Pons (tissue), 1 donor: ENCODE results near the gene SPTLC2.

ENCODE experiments used
- DNase-seq: peaks from one replicate; pipeline ENCODE4 v3.0.0-alpha.2; 2016; ENCODE audit warnings: low spot score

SPTLC2 gene

DNA sequence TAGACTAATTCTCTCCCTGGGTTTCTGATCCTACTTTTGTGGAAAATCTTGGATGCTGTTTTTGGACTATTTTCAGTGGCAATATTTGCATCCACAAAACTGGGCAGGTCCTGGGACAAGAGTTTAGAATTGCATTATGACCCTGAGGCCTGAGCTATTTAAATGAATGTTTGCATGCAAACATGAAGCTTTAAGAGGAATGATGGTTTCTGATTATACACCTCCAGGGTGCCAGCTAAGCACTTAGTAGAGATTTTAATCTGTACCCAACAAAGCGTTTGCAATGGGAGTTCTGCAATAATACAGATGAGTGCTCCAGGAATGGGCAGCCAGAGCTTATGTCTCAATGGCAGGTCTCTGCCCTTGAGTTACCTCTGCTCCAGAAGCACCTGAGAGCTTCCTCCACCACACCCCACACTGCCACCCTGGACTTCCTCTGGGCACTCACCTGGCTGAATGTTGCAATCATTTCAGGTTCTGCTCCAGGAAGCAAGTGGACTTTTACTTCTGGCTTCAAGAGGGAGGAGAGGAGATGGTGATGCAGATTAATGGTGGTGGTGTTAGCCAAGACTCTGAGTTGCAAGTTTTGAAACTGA is 6.0 kb upstream of the SPTLC2 start:
- DNase-seq, result no peak

DNA sequence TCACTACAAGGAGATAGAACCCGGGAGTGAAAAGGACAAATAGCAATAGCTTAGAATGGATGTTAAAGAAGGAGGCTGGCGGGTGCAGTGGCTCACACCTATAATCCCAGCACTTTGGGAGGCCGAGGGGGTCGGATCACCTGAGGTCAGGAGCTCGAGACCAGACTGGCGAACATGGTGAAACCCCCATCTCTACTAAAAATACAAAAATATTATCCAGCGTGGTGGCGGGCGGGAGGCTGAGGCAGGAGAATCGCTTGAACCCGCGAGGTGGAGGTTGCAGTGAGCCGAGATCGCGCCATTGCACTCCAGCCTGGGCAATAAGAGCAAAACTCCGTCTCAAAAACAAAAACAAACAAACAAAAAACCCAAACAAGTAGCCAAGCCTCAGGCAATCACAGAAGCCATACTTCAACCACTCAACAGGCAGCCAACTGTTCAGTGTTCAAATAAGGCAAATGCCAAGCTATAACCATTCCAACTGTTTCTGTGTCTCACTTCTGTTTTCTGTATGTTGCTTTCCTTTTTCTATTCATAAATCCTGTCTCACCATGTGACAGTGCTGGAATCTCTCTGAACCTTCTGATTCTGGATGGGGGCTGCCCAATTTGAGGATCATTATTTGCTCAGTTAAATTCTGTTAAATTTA is 3.9 kb upstream of the SPTLC2 start:
- DNase-seq, result no peak

DNA sequence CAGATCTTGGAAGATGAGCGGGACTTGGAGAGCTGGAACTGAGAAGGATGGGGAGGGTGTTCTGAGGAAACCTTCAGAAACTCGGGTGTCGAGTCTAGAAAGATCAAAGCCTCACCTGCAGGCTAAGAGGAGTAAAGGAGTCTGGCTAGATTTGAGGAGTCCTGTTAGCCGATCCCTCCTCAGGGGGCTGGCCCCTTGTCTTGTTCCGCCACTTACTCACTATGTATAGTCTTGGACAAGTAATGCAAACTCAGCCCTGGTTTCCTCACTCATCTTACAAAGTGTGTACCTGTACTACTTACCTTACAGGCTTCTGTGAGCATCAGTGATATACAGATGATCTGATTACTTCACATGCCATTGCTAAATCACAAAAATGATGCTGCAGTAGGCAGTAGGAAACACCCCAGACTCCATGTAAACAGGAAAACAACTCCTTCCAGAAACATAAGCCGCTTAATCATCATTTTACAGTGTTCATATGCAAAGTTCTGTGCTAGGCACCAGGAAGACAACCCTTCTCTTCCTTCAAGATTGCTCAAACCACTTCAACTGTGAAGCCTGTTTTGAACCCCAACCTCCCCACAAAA is 2.0 kb upstream of the SPTLC2 start:
- no peak for DNase-seq

DNA sequence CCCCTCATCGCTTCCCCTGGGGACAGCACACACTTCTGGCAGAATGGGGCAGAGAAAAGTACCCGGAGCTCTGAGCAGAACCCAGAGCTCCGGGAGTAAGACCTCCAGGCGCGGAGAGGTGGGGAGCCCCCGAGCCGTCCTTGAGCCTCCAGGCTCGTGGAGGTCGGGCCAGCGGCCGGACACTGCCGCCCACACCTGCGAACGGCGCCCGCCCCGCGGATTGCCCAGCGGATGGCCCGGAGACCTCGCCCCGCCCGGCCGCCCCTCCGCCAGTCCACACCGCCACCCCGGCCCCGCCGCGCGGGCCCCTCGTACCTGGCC is 344 bp downstream of the SPTLC2 start:
- DNase-seq, result peak; percentile 21

GRCh38 chr14:77615361-77616132 is 890 bp downstream of the SPTLC2 start:
- DNase-seq, result peak; percentile 54

DNA sequence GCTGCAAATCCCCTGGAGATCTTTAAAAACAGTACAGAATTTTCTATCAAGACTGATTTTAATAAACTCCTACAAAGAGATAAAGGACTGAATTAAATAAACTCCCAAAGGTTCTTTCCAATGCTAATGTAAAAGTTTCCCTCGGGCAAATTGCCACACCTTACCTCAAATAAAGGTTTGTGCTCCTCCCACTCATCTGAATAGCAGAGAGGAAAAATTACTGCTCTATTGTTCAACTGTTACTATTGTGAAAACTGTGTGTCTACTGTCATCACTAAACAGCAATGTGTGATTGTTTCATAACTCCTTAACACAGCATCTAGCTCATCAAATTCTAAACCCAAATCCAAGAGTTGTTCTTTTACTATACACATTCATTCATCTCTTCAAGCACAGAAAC is 3.2 kb downstream of the SPTLC2 start:
- DNase-seq, result peak; percentile 58

GRCh38 chr14:77612011-77612620 is 4.3 kb downstream of the SPTLC2 start:
- peak; percentile 93 for DNase-seq

DNA sequence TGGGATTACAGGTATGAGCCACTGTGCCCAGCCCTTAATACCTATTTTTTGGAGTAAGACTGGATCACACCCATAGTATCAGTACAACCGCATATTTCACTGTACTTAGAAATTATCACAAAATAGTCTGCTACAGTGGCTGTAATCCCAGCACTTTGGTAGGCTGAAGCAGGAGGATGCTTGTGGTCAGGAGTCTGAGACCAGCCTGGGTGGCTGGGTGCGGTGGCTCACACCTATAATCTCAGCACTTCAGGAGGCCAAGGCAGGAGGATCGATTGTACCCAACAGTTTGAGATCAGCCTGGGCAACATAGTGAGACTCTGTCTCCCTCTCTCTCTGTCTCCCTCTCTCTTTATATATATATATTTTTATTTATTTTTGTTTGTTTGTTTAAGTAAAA is 5.9 kb downstream of the SPTLC2 start:
- DNase-seq, result no peak

GRCh38 chr14:77609922-77610321 is 6.5 kb downstream of the SPTLC2 start:
- DNase-seq, result no peak

- DNase-seq, result no peak
Measured at GRCh38 chr14:77607741-77608302, 8.6 kb downstream of the SPTLC2 start.

- DNase-seq, result no peak
Measured at GRCh38 chr14:77605392-77605972, 11.0 kb downstream of the SPTLC2 start.

- no peak for DNase-seq
Measured at GRCh38 chr14:77603654-77604255, 12.7 kb downstream of the SPTLC2 start.

DNA sequence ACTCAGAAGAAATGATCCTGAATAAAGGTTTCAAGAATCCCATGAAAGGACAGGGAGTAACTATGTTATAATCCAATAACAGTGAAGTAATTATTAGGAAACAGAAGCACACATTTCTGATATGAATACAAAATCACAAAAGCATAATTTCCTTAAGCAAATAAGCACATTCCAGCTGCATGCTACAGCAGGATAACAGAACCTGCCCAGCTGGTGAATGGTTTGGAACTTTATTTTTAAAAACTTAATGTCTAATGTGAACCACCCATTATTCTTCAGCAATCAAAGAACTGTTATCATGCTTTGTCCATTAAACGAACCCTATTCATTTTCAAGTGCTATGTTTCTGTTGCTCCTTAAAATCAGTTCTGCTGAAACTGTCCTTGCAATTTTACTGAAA is 13.4 kb downstream of the SPTLC2 start:
- no peak for DNase-seq

DNA sequence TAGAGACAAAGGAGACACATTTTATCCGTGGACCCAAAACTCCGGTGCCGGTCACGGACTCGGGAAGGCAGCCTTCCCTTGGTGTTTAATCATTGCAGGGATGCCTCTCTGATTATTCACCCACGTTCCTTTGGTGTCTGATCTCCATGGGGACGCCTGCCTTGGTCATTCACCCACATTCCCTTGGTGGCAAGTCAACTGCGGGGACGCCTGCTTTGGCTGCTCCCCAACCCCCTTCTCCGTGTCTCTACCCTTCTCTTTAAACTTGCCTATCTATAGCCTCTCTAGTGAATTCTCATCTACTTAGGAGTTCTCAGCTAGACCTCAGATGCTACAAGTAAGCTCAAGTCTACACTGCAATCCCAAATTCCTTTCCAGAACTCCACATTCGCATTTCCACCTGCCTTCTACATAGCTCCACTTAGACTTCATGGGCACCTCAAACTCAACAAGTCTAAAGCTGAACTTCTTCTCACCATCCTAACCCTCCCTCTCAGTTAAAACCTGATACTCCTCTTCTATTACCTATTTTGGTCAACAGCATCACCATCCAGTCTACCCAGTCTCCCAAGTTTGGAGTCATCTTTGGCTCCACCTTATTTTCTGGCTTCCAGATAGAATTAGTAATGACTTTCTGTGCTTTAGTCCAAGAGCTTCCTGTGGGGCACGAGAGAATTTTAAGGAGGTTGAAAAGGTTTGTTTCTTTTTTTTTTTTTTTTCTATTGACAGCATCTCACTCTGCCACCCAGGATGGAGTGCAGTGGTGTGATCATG is 14.4 kb downstream of the SPTLC2 start:
- no peak for DNase-seq

DNA sequence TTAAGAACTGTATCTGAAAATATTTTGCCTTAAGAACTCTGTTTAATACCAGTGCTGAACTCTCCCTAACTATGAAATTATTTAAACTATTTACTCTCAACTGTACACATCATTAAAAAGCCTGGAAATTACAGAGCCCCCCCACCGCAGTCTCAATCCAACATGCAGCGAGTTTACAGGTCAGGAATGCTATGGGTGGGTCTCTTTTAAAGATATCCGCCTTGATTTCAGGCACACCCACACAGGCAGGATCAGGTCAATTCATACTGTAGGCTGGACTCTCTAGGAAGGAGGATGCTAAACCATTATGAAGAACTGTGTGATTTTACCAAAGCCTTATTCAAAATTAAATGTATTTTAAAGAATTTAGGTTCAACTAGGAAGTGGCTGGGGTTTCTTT is 16.5 kb downstream of the SPTLC2 start:
- DNase-seq, result no peak

DNA sequence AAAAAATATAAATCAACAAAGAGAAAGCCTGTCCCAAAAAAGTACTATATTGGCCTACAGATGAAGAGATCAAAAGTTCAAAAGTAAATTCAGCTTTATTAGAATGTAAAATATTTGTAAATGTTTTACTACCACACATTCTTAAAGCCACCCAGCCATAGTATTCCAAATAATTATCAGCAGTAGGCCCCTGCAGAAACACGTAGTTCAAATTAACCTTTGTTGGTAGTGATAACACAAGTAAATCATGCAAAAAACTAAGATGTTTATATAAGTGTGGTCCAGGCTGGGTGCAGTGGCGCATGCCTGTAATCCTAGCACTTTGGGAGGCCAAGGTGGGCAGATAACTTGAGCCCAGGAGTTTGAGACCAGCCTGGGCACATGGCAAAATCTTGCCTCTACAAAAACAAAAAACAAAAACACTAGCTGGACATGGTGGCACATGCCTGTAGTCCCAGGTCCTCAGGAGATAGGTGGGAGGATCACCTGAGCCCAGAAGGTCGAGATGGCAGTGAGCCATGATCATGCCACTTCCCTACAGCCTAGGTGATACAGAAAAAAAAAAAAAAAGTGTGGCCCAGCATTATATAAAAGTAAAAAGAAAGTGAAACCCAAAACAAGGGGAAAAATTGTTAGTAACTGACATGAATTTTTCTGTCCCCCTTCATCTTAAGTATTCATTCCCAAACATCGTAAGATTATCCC is 17.9 kb downstream of the SPTLC2 start:
- no peak for DNase-seq

GRCh38 chr14:77593501-77593961 is 22.9 kb downstream of the SPTLC2 start:
- DNase-seq, result peak; percentile 63

GRCh38 chr14:77590845-77591485 is 25.5 kb downstream of the SPTLC2 start:
- DNase-seq, result no peak

DNA sequence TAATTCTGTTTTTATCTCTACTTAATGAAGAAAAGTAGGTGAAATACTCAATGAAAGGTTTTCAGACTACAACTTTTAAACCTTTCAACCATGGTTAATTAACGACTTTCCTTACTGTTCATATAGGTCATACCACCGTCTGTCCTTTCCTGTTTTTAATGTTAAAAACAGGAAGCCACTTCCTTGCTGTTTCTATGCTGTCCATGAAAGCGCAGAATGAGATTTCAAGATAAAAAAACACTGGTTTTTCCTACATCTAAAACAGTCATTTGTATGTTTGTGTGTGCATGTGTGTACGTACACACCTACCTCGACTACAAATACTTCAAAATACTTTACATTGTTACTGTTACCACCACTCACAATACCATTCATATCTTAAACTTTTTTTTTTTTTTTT is 27.3 kb downstream of the SPTLC2 start:
- DNase-seq, result no peak
